ENCODE measurements around the gene RAD51B.
A peak's percentile ranks its signal among the peaks of the same experiment; 100 is the strongest.

The RAD51B gene

DNA sequence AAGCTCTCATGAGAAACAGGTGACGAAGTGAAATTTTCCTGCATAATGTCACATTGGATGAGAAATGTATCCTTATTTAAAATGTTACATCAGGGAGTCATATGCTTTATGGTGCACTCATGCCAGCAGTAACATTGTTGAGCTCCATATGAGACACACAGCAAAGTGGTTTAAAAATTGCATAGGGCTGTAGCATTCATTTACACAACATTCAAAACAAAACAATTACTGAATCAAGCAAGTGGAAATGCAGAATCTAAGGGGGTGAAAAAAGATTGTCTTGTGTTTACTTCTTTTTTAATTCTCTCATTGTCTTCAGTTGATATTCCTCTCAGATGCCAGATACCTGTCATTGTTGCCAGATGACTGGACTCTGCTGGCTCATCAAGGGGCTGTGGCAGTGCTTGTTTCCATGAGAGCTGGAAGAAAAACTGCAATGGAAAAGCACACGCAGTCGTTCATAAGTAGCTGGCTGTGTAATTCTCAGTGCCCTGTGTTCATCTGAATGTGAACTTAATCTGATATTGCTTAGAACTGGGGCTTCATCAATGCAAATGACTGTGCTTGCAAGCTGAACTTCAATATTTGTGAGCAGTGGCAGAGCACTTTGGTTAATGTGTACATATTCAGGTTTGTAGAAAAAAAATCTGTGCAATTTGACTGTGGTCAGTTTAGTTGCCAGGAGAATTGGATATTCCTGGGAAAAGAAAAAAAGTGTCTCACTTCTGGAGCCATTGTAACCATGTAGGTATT lies 305.6 kb downstream of the RAD51B start:
- DNase-seq = no peak

- DNase-seq = peak; percentile 4
Measured at GRCh38 chr14:68127166-68127565, 307.6 kb downstream of the RAD51B start.

DNA sequence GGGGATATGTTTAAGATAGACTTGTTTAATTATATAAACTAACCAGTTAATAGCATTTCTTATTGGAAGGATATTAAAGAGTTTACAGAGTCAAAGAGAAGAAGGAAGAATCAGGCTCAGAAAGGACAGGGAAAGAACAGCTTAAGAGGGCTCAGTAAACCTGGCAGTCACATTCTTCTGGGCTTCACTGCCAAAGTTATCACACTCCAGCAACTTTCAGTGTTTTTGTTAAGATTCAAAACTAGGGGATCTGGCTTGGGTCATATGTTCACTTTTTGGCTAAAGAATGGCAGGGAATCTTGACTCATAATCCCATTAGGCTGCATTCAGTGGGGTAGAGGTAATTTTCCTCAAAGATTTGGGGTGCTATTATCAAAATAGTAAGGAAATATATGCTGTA lies 312.3 kb downstream of the RAD51B start:
- DNase-seq = no peak

- DNase-seq = no peak
Measured at GRCh38 chr14:68132563-68133121, 313.1 kb downstream of the RAD51B start.

- DNase-seq = no peak
Measured at GRCh38 chr14:68133856-68134255, 314.3 kb downstream of the RAD51B start.

GRCh38 chr14:68135028-68135427 lies 315.4 kb downstream of the RAD51B start:
- DNase-seq = no peak

DNA sequence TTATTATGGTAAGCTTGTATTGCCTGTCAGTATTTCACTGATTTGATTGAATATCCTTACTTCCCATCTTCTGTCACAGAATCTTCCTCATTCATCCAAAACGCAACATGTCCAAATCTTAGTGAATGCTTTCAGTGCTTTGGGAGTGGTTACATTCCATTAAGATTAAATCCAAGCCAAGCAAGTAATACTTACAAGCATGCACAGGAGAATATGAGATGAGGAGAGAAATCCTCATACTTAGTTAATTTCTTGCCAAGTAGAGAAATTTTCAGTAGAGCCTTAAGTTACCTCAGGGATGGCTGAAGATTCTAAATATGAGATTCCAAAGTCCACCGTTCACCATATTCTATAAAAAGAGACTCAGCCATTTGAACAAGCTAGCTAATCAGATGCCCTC lies 316.0 kb downstream of the RAD51B start:
- DNase-seq = no peak

- peak; percentile 90 for DNase-seq
Measured at GRCh38 chr14:68137704-68138619, 318.4 kb downstream of the RAD51B start.

DNA sequence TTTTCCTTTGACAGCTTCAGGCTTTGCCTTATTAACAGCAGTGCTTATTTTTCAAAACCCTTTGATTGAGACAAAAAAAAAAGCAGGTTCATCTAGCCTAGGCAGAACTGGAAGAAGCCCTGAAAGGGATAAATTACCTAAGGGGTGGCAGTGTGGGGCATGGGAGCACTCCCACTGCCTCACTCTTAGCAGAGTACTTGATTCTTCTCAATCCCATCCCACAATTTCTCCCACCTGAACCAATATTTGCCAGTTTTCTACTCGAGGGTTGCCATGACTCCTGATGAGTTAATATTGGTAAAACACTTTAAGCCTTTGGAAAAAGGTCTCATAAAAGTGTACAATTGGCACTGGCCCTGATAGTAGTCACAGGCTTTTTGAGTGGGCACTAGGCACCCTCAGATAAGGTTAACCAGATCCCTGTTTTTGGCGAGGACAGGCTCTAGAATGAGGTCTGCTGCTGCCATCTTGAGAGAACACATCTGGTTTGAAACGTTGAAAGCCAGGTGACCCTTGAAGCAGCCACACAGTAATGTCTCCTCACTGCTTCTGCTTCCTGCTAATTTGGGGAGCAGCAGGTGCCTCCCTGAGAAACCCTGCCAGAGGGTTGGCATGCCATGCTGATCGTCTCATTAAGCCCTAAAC lies 320.0 kb downstream of the RAD51B start:
- DNase-seq = peak; percentile 85

DNA sequence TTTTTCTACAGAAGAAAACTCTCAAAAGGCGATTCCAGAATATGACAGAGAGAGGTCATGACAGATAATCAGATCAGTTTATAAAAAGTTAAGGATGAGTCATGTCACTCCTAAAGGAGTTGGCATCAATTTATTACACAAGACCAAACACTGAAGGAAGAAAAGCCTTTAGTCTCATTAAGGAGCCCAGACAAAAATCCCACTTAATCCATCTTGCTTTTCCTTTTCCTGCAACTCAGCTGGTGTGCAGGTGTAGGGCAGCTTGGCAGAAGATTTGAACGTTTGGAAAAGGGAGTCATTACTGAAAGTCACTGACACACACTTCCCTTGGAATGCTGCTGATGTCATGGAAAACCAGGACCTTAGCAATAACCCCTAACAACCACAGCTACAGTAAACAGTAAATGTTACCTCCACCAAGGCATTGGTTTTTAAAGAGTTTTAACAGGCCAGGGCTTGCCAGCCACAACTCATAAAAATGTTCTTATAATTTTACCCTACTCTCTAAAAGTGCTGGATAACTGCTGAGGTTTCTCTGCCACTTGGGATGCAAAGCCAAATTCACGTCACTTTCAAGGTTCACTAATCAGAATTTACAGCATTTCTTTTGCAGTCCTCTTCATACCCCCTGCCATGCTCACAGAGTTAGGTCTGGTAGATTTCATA lies 320.6 kb downstream of the RAD51B start:
- DNase-seq = peak; percentile 74

GRCh38 chr14:68140806-68141205 lies 321.2 kb downstream of the RAD51B start:
- no peak for DNase-seq

DNA sequence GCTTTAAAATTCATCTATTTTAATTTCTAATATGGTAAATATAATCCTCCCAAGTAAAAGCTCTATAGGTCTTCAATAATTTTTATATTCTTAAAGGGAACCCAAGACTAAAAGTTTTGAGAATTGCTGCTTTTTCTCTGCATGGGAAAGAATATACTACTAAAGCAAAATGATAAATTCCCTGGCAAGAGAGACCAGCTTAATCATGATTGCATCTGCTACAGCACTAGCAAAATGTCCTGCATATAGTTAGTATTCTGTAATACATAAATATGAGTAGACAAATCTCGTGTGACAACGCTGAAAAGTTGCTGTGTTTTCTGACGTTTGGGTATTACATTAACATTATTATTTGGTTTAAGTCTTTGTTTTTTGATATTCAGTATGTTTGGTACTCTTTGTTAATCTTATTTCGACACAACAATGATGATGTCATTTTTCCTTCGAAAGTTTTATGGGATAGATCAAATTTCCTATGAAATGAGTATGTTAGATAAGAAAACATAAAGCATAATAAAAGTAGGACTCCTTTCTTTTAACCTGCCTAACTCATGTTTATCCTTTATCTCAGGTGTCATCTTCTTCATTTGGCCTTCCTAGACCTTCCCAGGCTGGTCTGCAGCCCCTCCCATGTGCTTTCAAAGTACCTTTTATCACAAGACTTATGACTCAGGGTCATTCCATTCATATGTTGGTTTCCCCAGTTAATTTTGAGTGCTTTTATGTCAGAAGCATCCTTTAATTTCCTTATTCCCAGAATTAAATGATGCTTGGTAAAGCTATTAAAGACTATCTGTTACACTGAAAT lies 321.9 kb downstream of the RAD51B start:
- peak; percentile 4 for DNase-seq

GRCh38 chr14:68143341-68143841 lies 323.8 kb downstream of the RAD51B start:
- DNase-seq = peak; percentile 6

DNA sequence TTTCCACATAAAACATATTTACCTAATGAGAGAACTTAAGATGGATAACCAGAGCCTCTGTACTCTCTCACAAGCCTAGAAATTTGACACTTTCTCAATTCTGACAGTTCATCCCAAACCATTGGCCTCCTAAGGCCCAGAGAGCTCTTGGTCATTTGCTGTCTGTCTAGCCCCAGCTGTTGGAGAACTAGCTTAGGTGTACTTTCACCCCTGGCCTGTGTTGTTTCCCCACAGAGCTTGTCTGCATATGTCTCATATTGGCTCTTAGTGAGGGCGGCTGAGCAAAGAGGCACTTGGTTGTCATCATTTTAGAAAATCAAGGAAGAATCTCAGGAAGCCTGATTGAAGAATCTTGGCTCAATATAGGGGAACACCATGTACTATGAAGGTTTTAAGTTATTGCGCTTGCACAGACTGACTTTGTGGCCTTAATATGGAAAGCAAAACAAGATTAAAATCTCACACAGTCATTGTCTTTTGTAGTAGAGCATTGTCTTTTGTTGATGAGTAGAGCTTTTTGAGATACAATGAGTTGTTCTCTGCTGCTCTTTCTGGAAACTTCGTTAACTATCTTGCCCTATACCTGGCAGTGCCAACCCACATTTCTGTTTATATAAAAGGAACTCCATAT lies 324.6 kb downstream of the RAD51B start:
- no peak for DNase-seq

GRCh38 chr14:68145036-68145435 lies 325.5 kb downstream of the RAD51B start:
- no peak for DNase-seq

GRCh38 chr14:68145539-68145938 lies 326.0 kb downstream of the RAD51B start:
- no peak for DNase-seq

GRCh38 chr14:68146818-68147217 lies 327.2 kb downstream of the RAD51B start:
- DNase-seq = no peak

- no peak for DNase-seq
Measured at GRCh38 chr14:68147303-68147702, 327.7 kb downstream of the RAD51B start.

- no peak for DNase-seq
Measured at GRCh38 chr14:68148276-68148675, 328.7 kb downstream of the RAD51B start.

DNA sequence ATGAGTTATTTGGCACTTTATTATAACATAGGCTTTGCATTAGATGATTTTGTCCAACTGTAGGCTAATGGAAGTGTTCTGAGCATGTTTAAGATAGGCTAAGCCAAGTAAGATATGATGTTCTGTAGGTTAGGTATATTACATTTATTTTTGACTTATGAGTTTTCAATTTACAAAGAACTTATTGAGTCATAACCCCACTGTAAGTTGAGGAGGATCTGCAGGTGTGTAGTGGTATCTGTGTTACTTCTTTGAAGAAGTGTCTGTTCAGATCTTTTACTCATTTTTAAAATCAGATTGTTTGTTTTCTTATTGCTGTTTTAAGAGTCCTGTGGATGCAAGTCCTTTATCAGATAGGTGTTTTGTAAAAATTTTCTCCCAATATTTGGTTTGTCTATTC lies 329.2 kb downstream of the RAD51B start:
- DNase-seq = no peak

DNA sequence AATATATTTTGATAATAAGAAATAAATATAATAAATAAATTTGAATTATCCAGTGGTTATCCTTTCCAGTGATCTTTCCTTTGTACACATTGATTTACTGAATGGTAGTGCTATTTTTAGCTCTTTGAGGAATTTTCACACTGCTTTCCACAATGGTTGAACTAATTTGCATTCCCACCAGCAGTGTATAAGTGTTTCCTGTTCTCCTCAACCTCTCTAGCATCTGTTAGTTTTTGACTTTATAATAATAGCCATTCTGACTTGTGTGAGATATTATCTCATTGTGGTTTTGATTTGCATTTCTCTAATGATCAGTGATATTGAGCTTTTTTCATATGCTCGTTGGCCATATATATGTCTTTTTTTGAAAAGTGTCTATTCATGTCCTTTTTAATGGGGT lies 333.7 kb downstream of the RAD51B start:
- DNase-seq = no peak

All from DMS53 (cell line).